Activated B cell treated with CpG ODN at 0.5 μM for 24 hours (primary cell): ENCODE data around the gene ATP9A. TPM values are rescaled to one million over a fixed set of nuclear protein-coding genes. Genes with fewer than 3 reads are reported as not detected.

ENCODE experiments used
- ATAC-seq: fragments of 200-7000 bp; cut with Tn5 transposase; one replicate; pipeline ENCODE4 v1.10.0; 2021; ENCODE audit warnings: low read depth, mild to moderate bottlenecking, moderate library complexity
- CTCF ChIA-PET: fragments of 350-600 bp; sonication (Branson Sonifier 250); formaldehyde crosslinking; loops from one replicate; lab custom pipeline; 2021; ENCODE audit warnings: antibody characterized with exemption; lab: Charles Lee
- POLR2A ChIA-PET: fragments of 350-600 bp; sonication (Branson Sonifier 250); formaldehyde crosslinking; loops from one replicate; lab custom pipeline; 2021; ENCODE audit warnings: antibody characterized with exemption; lab: Charles Lee
- DNase-seq: peaks from one replicate; pipeline ENCODE4 v3.0.0; 2022
- H3K27ac Mint-ChIP-seq: one replicate; pipeline ENCODE4 v1.8.0; 2020; ENCODE audit warnings: mixed read lengths
- H3K27me3 Mint-ChIP-seq: one replicate; pipeline ENCODE4 v1.8.0; 2021; ENCODE audit warnings: mixed read lengths
- H3K36me3 Mint-ChIP-seq: one replicate; pipeline ENCODE4 v1.8.0; 2021; ENCODE audit warnings: low read depth, mixed read lengths
- H3K4me1 Mint-ChIP-seq: one replicate; pipeline ENCODE4 v1.8.0; 2021; ENCODE audit warnings: mixed read lengths
- H3K4me3 Mint-ChIP-seq: one replicate; pipeline ENCODE4 v1.8.0; 2020; ENCODE audit warnings: mild to moderate bottlenecking, mixed read lengths
- H3K9me3 Mint-ChIP-seq: one replicate; pipeline ENCODE4 v1.8.0; 2020; ENCODE audit warnings: mixed read lengths
- intact Hi-C: fragments of 100-400 bp; cut with micrococcal nuclease; formaldehyde crosslinking; loops from one replicate; pipeline ENCODE4 v1.15.1; 2024
- total RNA-seq: library from RNA; stranded (reverse); gene quantifications from 2 replicates; pipeline ENCODE4 v1.2.3, GENCODE V29; 2022
- TF ChIP-seq, protein P1 (sequence below): fragments of 200-600 bp; IDR thresholded peaks from one replicate; pipeline ENCODE4 v1.8.0; 2022; ENCODE audit warnings: antibody characterized with exemption, mild to moderate bottlenecking

Gene ATP9A
- total RNA-seq, 1 donor from 2014 or later: 0.07 TPM

DNA sequence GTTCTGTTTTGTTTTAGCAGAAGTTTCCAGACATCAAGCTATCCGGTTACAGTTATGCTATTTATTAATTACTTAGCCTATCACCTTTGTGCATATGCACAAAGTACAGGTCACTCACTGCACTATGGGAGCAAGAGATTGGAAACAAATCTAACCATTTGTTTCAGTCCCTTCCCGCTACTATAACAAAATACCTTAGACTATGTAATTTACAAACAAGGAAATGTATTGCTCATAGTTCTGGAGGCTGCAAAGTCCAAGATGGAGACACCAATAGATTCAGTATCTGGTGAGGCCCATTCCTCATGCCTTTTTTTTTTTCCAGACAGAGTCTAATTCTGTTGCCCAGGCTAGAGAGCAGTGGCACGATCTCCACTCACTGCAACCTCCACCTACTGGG, 35.1 kb downstream of the ATP9A start:
- no peak overlapping the region for H3K4me3 Mint-ChIP-seq
- H3K36me3 Mint-ChIP-seq: no peaks in the 10 kb centered on the region
- DNase-seq (no peak), ATAC-seq (no peak)
- no peaks in the 10 kb centered on the region for H3K4me1 Mint-ChIP-seq
- intact Hi-C loops: no loop called here
- peaks cover 6% of the 10 kb centered on the region for H3K27me3 Mint-ChIP-seq
- no peaks in the 10 kb centered on the region for H3K9me3 Mint-ChIP-seq
- POLR2A ChIA-PET: no interaction called here
- no peak overlapping the region for H3K27ac Mint-ChIP-seq
- CTCF ChIA-PET: no interaction called here
- TF ChIP-seq, protein P1, sequence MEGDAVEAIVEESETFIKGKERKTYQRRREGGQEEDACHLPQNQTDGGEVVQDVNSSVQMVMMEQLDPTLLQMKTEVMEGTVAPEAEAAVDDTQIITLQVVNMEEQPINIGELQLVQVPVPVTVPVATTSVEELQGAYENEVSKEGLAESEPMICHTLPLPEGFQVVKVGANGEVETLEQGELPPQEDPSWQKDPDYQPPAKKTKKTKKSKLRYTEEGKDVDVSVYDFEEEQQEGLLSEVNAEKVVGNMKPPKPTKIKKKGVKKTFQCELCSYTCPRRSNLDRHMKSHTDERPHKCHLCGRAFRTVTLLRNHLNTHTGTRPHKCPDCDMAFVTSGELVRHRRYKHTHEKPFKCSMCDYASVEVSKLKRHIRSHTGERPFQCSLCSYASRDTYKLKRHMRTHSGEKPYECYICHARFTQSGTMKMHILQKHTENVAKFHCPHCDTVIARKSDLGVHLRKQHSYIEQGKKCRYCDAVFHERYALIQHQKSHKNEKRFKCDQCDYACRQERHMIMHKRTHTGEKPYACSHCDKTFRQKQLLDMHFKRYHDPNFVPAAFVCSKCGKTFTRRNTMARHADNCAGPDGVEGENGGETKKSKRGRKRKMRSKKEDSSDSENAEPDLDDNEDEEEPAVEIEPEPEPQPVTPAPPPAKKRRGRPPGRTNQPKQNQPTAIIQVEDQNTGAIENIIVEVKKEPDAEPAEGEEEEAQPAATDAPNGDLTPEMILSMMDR: no peak

DNA sequence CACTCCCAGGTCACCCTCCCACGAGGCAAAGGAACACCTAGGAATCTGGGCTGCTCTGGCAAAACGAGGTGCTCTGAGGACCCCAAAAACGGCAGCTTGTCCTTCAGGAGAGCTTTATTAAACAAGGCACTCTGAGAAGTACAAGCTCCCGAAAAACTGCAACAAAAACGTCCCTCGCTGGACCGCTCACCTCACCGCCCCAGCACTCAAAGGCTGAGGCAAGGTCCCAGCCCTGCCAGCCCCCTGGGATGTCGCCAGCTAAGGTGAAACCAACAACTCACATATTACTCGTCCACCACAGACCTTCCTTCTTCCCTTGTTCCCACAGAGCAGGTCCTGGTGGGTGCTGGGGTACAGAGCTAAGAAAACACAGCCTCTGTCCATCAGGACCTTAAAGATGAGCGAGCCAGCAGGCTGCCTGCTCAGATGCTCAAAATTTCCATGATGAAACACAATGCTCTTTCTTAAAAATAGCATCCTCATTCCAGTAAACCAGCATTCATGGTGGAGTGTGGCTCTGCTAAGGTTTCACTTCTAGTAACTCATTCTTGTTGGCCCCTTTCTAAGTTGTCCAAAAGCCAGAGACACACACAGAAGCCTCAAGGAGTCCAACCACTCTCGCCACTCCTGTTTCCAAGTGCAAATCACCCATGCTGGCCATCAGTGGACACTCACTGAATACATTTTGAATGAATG, 35.9 kb downstream of the ATP9A start:
- DNase-seq (no peak), ATAC-seq (no peak)
- Mint-ChIP-seq H3K4me3 (no peak overlapping the region), H3K27ac (no peak overlapping the region), H3K36me3 (no peaks in the 10 kb centered on the region), H3K27me3 (peaks cover 6% of the 10 kb centered on the region), H3K4me1 (no peaks in the 10 kb centered on the region), H3K9me3 (no peaks in the 10 kb centered on the region)
- ChIA-PET POLR2A (no interaction called here), CTCF (no interaction called here)
- TF ChIP-seq, protein P1: no peak
- intact Hi-C loops: no loop called here

DNA sequence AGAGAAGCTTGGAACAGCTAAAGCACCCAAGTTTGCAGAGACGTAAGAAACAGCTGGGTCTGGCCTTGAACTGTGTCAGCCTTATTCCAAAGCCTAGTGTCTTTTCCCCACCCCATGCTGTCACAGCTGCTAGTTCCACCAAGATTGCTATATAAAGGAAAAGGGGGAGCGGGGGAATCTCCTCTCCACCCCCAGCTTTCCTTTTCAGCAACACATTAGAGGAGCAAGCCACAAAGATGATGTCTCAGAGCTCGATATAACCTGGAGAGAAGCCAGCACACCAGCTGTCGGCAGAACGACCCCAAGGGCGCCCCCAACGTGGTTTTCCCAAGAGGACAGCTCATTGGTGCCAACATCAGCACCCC, 36.5 kb downstream of the ATP9A start:
- no peaks in the 10 kb centered on the region for H3K36me3 Mint-ChIP-seq
- H3K4me1 Mint-ChIP-seq: no peaks in the 10 kb centered on the region
- H3K4me3 Mint-ChIP-seq: no peak overlapping the region
- ATAC-seq (no peak), DNase-seq (no peak)
- ChIA-PET POLR2A (no interaction called here), CTCF (no interaction called here)
- peaks cover 6% of the 10 kb centered on the region for H3K27me3 Mint-ChIP-seq
- TF ChIP-seq, protein P1: no peak
- H3K27ac Mint-ChIP-seq: no peak overlapping the region
- no peaks in the 10 kb centered on the region for H3K9me3 Mint-ChIP-seq
- intact Hi-C loops: no loop called here

DNA sequence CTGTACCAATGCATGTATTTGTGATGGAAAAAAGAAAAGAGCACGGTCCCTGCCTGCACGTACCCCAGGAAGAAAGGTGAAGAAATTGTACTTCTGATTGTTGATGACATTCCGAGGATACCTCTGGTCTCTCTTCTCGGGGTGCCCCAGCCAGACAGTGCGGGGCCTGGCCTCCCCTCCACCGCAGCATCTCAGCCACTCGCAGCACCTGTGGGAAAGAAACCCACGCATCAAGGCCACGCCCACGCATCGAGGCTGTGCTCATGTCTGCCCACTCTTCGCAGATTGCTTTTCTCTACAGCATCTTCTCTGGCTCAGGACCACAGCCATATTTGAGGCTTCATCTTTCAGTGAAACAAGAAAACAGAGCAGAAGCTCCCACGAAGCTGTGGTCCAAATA, 38.4 kb downstream of the ATP9A start:
- ATAC-seq (no peak), DNase-seq (no peak)
- TF ChIP-seq, protein P1: no peak
- H3K27ac Mint-ChIP-seq: no peak overlapping the region
- no peak overlapping the region for H3K4me3 Mint-ChIP-seq
- POLR2A ChIA-PET: no interaction called here
- CTCF ChIA-PET: no interaction called here
- H3K27me3 Mint-ChIP-seq: peaks cover 6% of the 10 kb centered on the region
- H3K9me3 Mint-ChIP-seq: no peaks in the 10 kb centered on the region
- no peaks in the 10 kb centered on the region for H3K4me1 Mint-ChIP-seq
- H3K36me3 Mint-ChIP-seq: no peaks in the 10 kb centered on the region
- intact Hi-C loops: no loop called here

DNA sequence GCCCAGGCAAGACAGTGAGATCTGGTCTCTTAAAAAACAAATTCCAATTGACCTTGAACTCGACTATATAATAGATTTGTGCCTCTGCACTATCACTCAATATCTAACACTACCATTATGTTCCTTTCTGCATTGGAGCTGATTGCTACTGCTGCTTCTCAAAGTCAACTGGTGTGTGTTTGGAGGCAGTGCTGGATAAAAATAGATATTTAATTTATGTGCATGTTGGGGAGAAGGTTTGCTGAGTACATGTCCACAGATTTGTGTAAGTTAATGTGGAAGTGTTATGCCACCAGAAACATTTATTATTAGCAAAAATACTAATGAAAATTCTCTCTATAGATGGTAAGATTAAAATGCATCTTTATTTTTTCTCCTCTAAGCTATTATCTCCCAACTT, 39.5 kb downstream of the ATP9A start:
- H3K36me3 Mint-ChIP-seq: no peaks in the 10 kb centered on the region
- H3K9me3 Mint-ChIP-seq: no peaks in the 10 kb centered on the region
- no peak overlapping the region for H3K4me3 Mint-ChIP-seq
- H3K27ac Mint-ChIP-seq: no peak overlapping the region
- ChIA-PET POLR2A (no interaction called here), CTCF (no interaction called here)
- H3K4me1 Mint-ChIP-seq: no peaks in the 10 kb centered on the region
- peaks cover 6% of the 10 kb centered on the region for H3K27me3 Mint-ChIP-seq
- no peak for DNase-seq
- TF ChIP-seq, protein P1: no peak
- no peak for ATAC-seq
- intact Hi-C loops: no loop called here
